Activated T-helper 2 cell treated with anti-CD3 and anti-CD28 coated beads, Interferon-gamma antibody, Interleukin-2, Interleukin-4, amounts not matched to agents 10 μg/mL and 5 μg/mL and 100 μg/mL, durations not matched to agents 14 hours and 24 hours and 36 hours (primary cell): ENCODE measurements around the gene AFMID. TPM values are rescaled to one million over a fixed set of nuclear protein-coding genes. Genes with fewer than 3 reads are reported as not detected.
"Not testable (repeated sequence)": the region's sequence is repeated elsewhere in the genome, so short reads cannot be mapped to it uniquely, and the experiment has no call there.

Experiments used
- DNase-seq: peaks from one replicate; pipeline ENCODE4 v3.0.0; 2021; ENCODE audit warnings: low spot score
- H3K27ac Mint-ChIP-seq: one replicate; pipeline ENCODE4 v1.8.0; 2021; ENCODE audit warnings: mixed read lengths
- H3K27me3 Mint-ChIP-seq: one replicate; pipeline ENCODE4 v1.8.0; 2021; ENCODE audit warnings: low read depth, mixed read lengths
- H3K36me3 Mint-ChIP-seq: one replicate; pipeline ENCODE4 v1.8.0; 2021; ENCODE audit warnings: low read depth, mixed read lengths
- H3K4me1 Mint-ChIP-seq: one replicate; pipeline ENCODE4 v1.8.0; 2021; ENCODE audit warnings: low read depth, mixed read lengths
- H3K4me3 Mint-ChIP-seq: one replicate; pipeline ENCODE4 v1.8.0; 2021; ENCODE audit warnings: low read depth, mild to moderate bottlenecking, moderate library complexity, mixed read lengths
- H3K9me3 Mint-ChIP-seq: one replicate; pipeline ENCODE4 v1.8.0; 2021; ENCODE audit warnings: mixed read lengths
- intact Hi-C: fragments of 100-400 bp; cut with micrococcal nuclease; formaldehyde crosslinking; loops from one replicate; pipeline ENCODE4 v1.15.1; 2023
- total RNA-seq: library from RNA; stranded (reverse); gene quantifications from 2 replicates; pipeline ENCODE4 v1.2.3, GENCODE V29; 2022

The AFMID gene
- total RNA-seq, 1 donor from 2014 or later, result 27.8 TPM

GRCh38 chr17:78166416-78166815 lies 20.7 kb upstream of the AFMID start:
- Mint-ChIP-seq H3K36me3 (peaks cover 6% of the 10 kb centered on the region), H3K27ac (no peak overlapping the region), H3K4me3 (no peak overlapping the region), H3K9me3 (no peaks in the 10 kb centered on the region), H3K4me1 (peaks cover 3% of the 10 kb centered on the region), H3K27me3 (no peaks in the 10 kb centered on the region)
- no peak for DNase-seq
- intact Hi-C loops, result no loop called here

- intact Hi-C loops, result loop anchor here (1.0 to 2.0 kb wide), 2 partner anchors 18 to 28 kb away; partner anchors contain the start of genes AFMID and TK1
- peaks cover 19% of the 10 kb centered on the region for H3K4me1 Mint-ChIP-seq
- peak within 1 kb of the TSS; percentile 55 for H3K27ac Mint-ChIP-seq
Observed at GRCh38 chr17:78168242-78168902, 18.8 kb upstream of the AFMID start, which contains the start of gene SYNGR2. TSS of gene SYNGR2 (plus strand) at chr17:78168581. CDS start at chr17:78168617, 36 bp downstream.

GRCh38 chr17:78168903-78169793 lies 18.0 kb upstream of the AFMID start:
- H3K36me3 Mint-ChIP-seq, result peaks cover 33% of the 10 kb centered on the region

More at GRCh38 chr17:78168242-78168902, 18.8 kb upstream of the AFMID start, which contains the start of gene SYNGR2:
- peak; percentile 84 for DNase-seq
- Mint-ChIP-seq H3K27me3 (no peaks in the 10 kb centered on the region), H3K9me3 (no peaks in the 10 kb centered on the region), H3K4me3 (peak within 1 kb of the TSS; percentile 72), H3K36me3 (peaks cover 26% of the 10 kb centered on the region)

GRCh38 chr17:78170692-78171590 lies 16.2 kb upstream of the AFMID start:
- no peak for DNase-seq
- Mint-ChIP-seq H3K27me3 (no peaks in the 10 kb centered on the region), H3K27ac (no peak overlapping the region), H3K4me1 (peaks cover 30% of the 10 kb centered on the region), H3K9me3 (no peaks in the 10 kb centered on the region), H3K4me3 (peak overlapping the region; percentile 58), H3K36me3 (peaks cover 36% of the 10 kb centered on the region)
- intact Hi-C loops, result no loop called here

More at GRCh38 chr17:78168903-78169793, 18.0 kb upstream of the AFMID start:
- H3K4me3 Mint-ChIP-seq, result peak overlapping the region; percentile 72
- intact Hi-C loops, result loop anchor here (1.0 to 2.0 kb wide), 2 partner anchors 18 to 29 kb away; partner anchors contain the start of genes AFMID and TK1
- peaks cover 27% of the 10 kb centered on the region for H3K4me1 Mint-ChIP-seq
- no peak for DNase-seq
- H3K27me3 Mint-ChIP-seq, result no peaks in the 10 kb centered on the region
- H3K9me3 Mint-ChIP-seq, result no peaks in the 10 kb centered on the region
- peak overlapping the region; percentile 28 for H3K27ac Mint-ChIP-seq

DNA sequence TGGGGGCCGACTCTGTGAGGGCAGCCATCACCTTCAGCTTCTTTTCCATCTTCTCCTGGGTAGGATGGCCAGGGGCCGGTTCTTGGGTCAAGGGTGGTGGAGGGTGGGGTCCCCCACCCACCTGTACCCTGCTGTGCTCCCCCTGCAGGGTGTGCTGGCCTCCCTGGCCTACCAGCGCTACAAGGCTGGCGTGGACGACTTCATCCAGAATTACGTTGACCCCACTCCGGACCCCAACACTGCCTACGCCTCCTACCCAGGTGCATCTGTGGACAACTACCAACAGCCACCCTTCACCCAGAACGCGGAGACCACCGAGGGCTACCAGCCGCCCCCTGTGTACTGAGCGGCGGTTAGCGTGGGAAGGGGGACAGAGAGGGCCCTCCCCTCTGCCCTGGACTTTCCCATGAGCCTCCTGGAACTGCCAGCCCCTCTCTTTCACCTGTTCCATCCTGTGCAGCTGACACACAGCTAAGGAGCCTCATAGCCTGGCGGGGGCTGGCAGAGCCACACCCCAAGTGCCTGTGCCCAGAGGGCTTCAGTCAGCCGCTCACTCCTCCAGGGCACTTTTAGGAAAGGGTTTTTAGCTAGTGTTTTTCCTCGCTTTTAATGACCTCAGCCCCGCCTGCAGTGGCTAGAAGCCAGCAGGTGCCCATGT lies 15.4 kb upstream of the AFMID start:
- intact Hi-C loops, H3K9me3 Mint-ChIP-seq, H3K27ac Mint-ChIP-seq, DNase-seq, H3K27me3 Mint-ChIP-seq: not testable (repeated sequence)
- peaks cover 36% of the 10 kb centered on the region for H3K36me3 Mint-ChIP-seq
- peaks cover 30% of the 10 kb centered on the region for H3K4me1 Mint-ChIP-seq
- peak overlapping the region; percentile 5 for H3K4me3 Mint-ChIP-seq

- no peak for DNase-seq
- Mint-ChIP-seq H3K4me3 (peak overlapping the region; percentile 5), H3K36me3 (peaks cover 36% of the 10 kb centered on the region), H3K27me3 (no peaks in the 10 kb centered on the region), H3K27ac (peak overlapping the region; percentile 28), H3K4me1 (peaks cover 33% of the 10 kb centered on the region), H3K9me3 (no peaks in the 10 kb centered on the region)
- intact Hi-C loops, result no loop called here
Observed at GRCh38 chr17:78172249-78173051, 14.7 kb upstream of the AFMID start.

GRCh38 chr17:78173097-78173715 lies 14.0 kb upstream of the AFMID start:
- Mint-ChIP-seq H3K4me3 (peak overlapping the region; percentile 21), H3K27me3 (no peaks in the 10 kb centered on the region), H3K9me3 (no peaks in the 10 kb centered on the region), H3K27ac (peak overlapping the region; percentile 76), H3K36me3 (peaks cover 36% of the 10 kb centered on the region), H3K4me1 (peaks cover 31% of the 10 kb centered on the region)
- intact Hi-C loops, result no loop called here
- peak; percentile 36 for DNase-seq

- DNase-seq, result no peak
- Mint-ChIP-seq H3K9me3 (no peaks in the 10 kb centered on the region), H3K4me3 (no peak overlapping the region), H3K4me1 (peaks cover 31% of the 10 kb centered on the region), H3K27me3 (no peaks in the 10 kb centered on the region), H3K36me3 (peaks cover 46% of the 10 kb centered on the region), H3K27ac (no peak overlapping the region)
- intact Hi-C loops, result no loop called here
Observed at GRCh38 chr17:78174346-78174869, 12.8 kb upstream of the AFMID start.

GRCh38 chr17:78174870-78175642 lies 12.1 kb upstream of the AFMID start:
- DNase-seq, result no peak
- Mint-ChIP-seq H3K4me3 (no peak overlapping the region), H3K27ac (no peak overlapping the region), H3K36me3 (peaks cover 52% of the 10 kb centered on the region), H3K27me3 (no peaks in the 10 kb centered on the region), H3K4me1 (peaks cover 32% of the 10 kb centered on the region), H3K9me3 (no peaks in the 10 kb centered on the region)
- intact Hi-C loops, result loop anchor here (5.0 kb wide), 1 partner anchor 43 kb away; the partner anchor contains the start of gene TMC8

GRCh38 chr17:78175643-78175981 lies 11.6 kb upstream of the AFMID start:
- Mint-ChIP-seq H3K4me3 (no peak overlapping the region), H3K4me1 (peaks cover 38% of the 10 kb centered on the region)

More at GRCh38 chr17:78175643-78175981, 11.6 kb upstream of the AFMID start:
- intact Hi-C loops, result loop anchor here (5.0 kb wide), 1 partner anchor 43 kb away; the partner anchor contains the start of gene TMC8
- Mint-ChIP-seq H3K9me3 (no peaks in the 10 kb centered on the region), H3K27ac (no peak overlapping the region), H3K36me3 (peaks cover 56% of the 10 kb centered on the region), H3K27me3 (no peaks in the 10 kb centered on the region)
- no peak for DNase-seq
